ENCODE results near the gene KCTD18.

Gene KCTD18

GRCh38 chr2:200448455-200448854 lies 61.4 kb downstream of the KCTD18 start:
- H3K4me3 ChIP-seq (ENCODE audit: control insufficient read depth, low read depth, low read length): no peak overlapping the region
- TF ChIP-seq CTCF (conservative IDR thresholded peaks at IDR 0.05; ENCODE audit: control insufficient read depth, insufficient read depth, low read depth, low read length): no peak
- no peak for DNase-seq (ENCODE audit: low read depth)

- no peak overlapping the region for H3K4me3 ChIP-seq (ENCODE audit: control insufficient read depth, low read depth, low read length)
- no peak for TF ChIP-seq CTCF (conservative IDR thresholded peaks at IDR 0.05; ENCODE audit: control insufficient read depth, insufficient read depth, low read depth, low read length)
- DNase-seq (ENCODE audit: low read depth): no peak
Observed at GRCh38 chr2:200447139-200447855, 62.6 kb downstream of the KCTD18 start.

GRCh38 chr2:200446612-200447011 lies 63.3 kb downstream of the KCTD18 start:
- H3K4me3 ChIP-seq (ENCODE audit: control insufficient read depth, low read depth, low read length): no peak overlapping the region
- DNase-seq (ENCODE audit: low read depth): no peak
- TF ChIP-seq CTCF (conservative IDR thresholded peaks at IDR 0.05; ENCODE audit: control insufficient read depth, insufficient read depth, low read depth, low read length): no peak

- DNase-seq (ENCODE audit: low read depth): no peak
- H3K4me3 ChIP-seq (ENCODE audit: control insufficient read depth, low read depth, low read length): no peak overlapping the region
- no peak for TF ChIP-seq CTCF (conservative IDR thresholded peaks at IDR 0.05; ENCODE audit: control insufficient read depth, insufficient read depth, low read depth, low read length)
Observed at GRCh38 chr2:200445284-200445683, 64.6 kb downstream of the KCTD18 start.

GRCh38 chr2:200444530-200444929 lies 65.3 kb downstream of the KCTD18 start:
- no peak for DNase-seq (ENCODE audit: low read depth)
- no peak for TF ChIP-seq CTCF (conservative IDR thresholded peaks at IDR 0.05; ENCODE audit: control insufficient read depth, insufficient read depth, low read depth, low read length)
- no peak overlapping the region for H3K4me3 ChIP-seq (ENCODE audit: control insufficient read depth, low read depth, low read length)

- TF ChIP-seq CTCF (conservative IDR thresholded peaks at IDR 0.05; ENCODE audit: control insufficient read depth, insufficient read depth, low read depth, low read length): no peak
- H3K4me3 ChIP-seq (ENCODE audit: control insufficient read depth, low read depth, low read length): no peak overlapping the region
- DNase-seq (ENCODE audit: low read depth): no peak
Observed at GRCh38 chr2:200443916-200444315, 66.0 kb downstream of the KCTD18 start.

- TF ChIP-seq CTCF (conservative IDR thresholded peaks at IDR 0.05; ENCODE audit: control insufficient read depth, insufficient read depth, low read depth, low read length): no peak
- DNase-seq (ENCODE audit: low read depth): no peak
- H3K4me3 ChIP-seq (ENCODE audit: control insufficient read depth, low read depth, low read length): no peak overlapping the region
Observed at GRCh38 chr2:200443376-200443775, 66.5 kb downstream of the KCTD18 start.

Measured in fibroblast of mammary gland (primary cell).